Osteocyte (in vitro differentiated cells): ENCODE data around the gene RASGRP2. TPM values are rescaled to one million over a fixed set of nuclear protein-coding genes. Genes with fewer than 3 reads are reported as not detected.

Source experiments
- DNase-seq: peaks from one replicate; pipeline ENCODE4 v3.0.0; 2021; ENCODE audit warnings: mixed read lengths; ENCODE audit not compliant: unreplicated experiment; ENCODE audit errors: extremely low spot score
- H3K27ac Mint-ChIP-seq: one replicate; pipeline ENCODE4 v1.8.0; 2021; ENCODE audit warnings: mild to moderate bottlenecking, mixed read lengths; ENCODE audit not compliant: unreplicated experiment
- H3K27me3 Mint-ChIP-seq: one replicate; pipeline ENCODE4 v1.8.0; 2021; ENCODE audit warnings: mixed read lengths; ENCODE audit not compliant: unreplicated experiment
- H3K36me3 Mint-ChIP-seq: one replicate; pipeline ENCODE4 v1.8.0; 2021; ENCODE audit warnings: mixed read lengths; ENCODE audit not compliant: unreplicated experiment
- H3K4me1 Mint-ChIP-seq: one replicate; pipeline ENCODE4 v1.8.0; 2021; ENCODE audit warnings: mixed read lengths; ENCODE audit not compliant: unreplicated experiment
- H3K4me3 Mint-ChIP-seq: one replicate; pipeline ENCODE4 v1.8.0; 2021; ENCODE audit warnings: mild to moderate bottlenecking, moderate library complexity, mixed read lengths; ENCODE audit not compliant: unreplicated experiment
- H3K9me3 Mint-ChIP-seq: one replicate; pipeline ENCODE4 v1.8.0; 2021; ENCODE audit warnings: mixed read lengths; ENCODE audit not compliant: unreplicated experiment
- total RNA-seq: library from RNA; stranded (reverse); gene quantifications from 2 replicates; pipeline ENCODE4 v1.2.1, GENCODE V29; 2021
- TF ChIP-seq, protein P1 (sequence below): fragments of 200-600 bp; sonication (generic); IDR thresholded peaks from 2 replicates; pipeline ENCODE4 v1.5.0; 2021; ENCODE audit warnings: antibody characterized with exemption, mild to moderate bottlenecking, moderate library complexity

RASGRP2 gene
- total RNA-seq, 1 donor from 2014 or later = 10.3 TPM

DNA sequence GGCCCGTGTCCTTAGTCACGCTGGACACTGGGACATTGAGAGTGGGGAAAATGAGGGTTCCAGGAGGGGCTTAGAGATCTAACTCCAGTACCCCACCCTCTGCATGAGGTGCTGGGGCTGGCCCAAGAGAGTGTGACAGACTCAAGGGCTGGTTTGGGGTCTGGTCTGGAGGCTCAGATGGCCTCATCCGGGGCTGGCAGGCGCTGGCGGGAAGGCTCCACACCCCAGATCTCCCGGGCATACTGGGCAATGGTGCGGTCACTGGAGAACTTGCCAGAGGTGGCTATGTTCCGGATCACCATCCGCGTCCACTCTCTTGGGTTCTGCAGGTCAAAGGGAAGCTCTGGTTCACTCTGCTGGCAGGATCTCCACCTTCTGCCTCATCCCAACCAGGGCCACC lies 2.5 kb upstream of the RASGRP2 start:
- Mint-ChIP-seq H3K27ac (peak overlapping the region; percentile 31), H3K4me3 (no peak overlapping the region), H3K4me1 (peaks cover 43% of the 10 kb centered on the region), H3K36me3 (no peaks in the 10 kb centered on the region), H3K9me3 (no peaks in the 10 kb centered on the region), H3K27me3 (no peaks in the 10 kb centered on the region)
- TF ChIP-seq, protein P1, sequence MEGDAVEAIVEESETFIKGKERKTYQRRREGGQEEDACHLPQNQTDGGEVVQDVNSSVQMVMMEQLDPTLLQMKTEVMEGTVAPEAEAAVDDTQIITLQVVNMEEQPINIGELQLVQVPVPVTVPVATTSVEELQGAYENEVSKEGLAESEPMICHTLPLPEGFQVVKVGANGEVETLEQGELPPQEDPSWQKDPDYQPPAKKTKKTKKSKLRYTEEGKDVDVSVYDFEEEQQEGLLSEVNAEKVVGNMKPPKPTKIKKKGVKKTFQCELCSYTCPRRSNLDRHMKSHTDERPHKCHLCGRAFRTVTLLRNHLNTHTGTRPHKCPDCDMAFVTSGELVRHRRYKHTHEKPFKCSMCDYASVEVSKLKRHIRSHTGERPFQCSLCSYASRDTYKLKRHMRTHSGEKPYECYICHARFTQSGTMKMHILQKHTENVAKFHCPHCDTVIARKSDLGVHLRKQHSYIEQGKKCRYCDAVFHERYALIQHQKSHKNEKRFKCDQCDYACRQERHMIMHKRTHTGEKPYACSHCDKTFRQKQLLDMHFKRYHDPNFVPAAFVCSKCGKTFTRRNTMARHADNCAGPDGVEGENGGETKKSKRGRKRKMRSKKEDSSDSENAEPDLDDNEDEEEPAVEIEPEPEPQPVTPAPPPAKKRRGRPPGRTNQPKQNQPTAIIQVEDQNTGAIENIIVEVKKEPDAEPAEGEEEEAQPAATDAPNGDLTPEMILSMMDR = no peak
- no peak for DNase-seq

- peaks cover 43% of the 10 kb centered on the region for H3K4me1 Mint-ChIP-seq
- H3K27me3 Mint-ChIP-seq = no peaks in the 10 kb centered on the region
- no peak for DNase-seq
- no peaks in the 10 kb centered on the region for H3K9me3 Mint-ChIP-seq
- no peaks in the 10 kb centered on the region for H3K36me3 Mint-ChIP-seq
- TF ChIP-seq, protein P1 = no peak
- peak overlapping the region; percentile 79 for H3K27ac Mint-ChIP-seq
- H3K4me3 Mint-ChIP-seq = peak overlapping the region; percentile 67
These were observed 1.8 kb upstream of the RASGRP2 start for GRCh38 chr11:64745521-64746328.

DNA sequence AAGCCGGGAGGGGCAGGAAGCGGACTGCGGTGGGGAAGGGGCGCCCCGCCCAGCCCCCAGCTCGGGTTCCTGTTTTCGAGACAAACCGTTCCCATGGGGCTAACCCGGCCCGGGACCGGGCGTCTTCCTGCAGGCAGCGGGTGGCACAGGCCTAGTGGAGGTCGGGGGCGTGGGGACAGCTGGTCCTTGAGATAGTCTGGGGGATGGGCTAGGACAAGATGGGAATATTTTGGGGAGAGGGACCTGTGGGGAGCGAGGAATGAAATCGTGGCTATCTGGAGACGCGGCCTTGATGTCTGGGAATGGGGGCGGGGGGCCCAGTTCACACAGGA lies 1.2 kb upstream of the RASGRP2 start:
- DNase-seq = no peak
- TF ChIP-seq, protein P1 = no peak
- Mint-ChIP-seq H3K4me1 (peaks cover 42% of the 10 kb centered on the region), H3K27ac (peak overlapping the region; percentile 79), H3K27me3 (no peaks in the 10 kb centered on the region), H3K36me3 (no peaks in the 10 kb centered on the region), H3K4me3 (peak overlapping the region; percentile 67), H3K9me3 (no peaks in the 10 kb centered on the region)

DNA sequence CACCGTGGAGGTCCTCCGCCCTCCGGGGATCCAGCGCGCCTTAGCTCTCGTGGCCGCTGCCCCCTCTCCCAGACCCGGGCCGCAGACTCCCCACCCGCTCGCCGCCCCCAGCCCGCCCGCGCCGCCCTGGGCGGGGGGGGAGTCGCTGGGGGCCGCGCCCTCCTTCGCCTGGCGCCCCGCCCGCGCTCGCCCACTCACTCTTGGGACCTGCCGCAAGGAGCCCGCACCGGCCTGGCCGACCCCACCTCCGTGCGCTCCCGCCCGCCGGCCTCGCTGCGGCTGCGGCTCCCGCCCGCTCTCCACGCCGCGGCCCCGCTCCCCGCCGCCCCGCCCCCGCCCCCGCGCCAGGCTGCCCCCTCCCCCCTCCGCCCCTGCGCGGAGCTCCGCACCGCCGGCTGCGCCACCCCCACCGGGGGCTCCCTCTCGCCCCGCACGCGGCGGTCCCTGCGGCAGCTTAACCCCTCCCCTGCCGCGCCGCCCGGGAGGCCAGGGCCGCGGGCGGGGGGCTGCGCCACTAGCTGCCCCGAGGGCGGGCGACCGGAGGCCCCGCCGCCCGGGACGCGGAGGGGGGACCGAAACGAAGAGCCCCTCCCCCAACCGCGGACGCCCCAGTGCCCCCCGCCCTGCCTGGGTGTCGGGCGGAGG lies 724 bp upstream of the RASGRP2 start:
- DNase-seq = no peak
- peaks cover 40% of the 10 kb centered on the region for H3K4me1 Mint-ChIP-seq
- peak overlapping the region; percentile 75 for H3K4me3 Mint-ChIP-seq
- H3K36me3 Mint-ChIP-seq = no peaks in the 10 kb centered on the region
- no peaks in the 10 kb centered on the region for H3K9me3 Mint-ChIP-seq
- TF ChIP-seq, protein P1 = no peak
- no peak overlapping the region for H3K27ac Mint-ChIP-seq
- no peaks in the 10 kb centered on the region for H3K27me3 Mint-ChIP-seq

- Mint-ChIP-seq H3K27ac (no peak overlapping the region), H3K27me3 (no peaks in the 10 kb centered on the region), H3K4me1 (peaks cover 28% of the 10 kb centered on the region), H3K36me3 (no peaks in the 10 kb centered on the region), H3K9me3 (no peaks in the 10 kb centered on the region), H3K4me3 (no peak overlapping the region)
- TF ChIP-seq, protein P1 = peak; percentile 89
- peak; percentile 92 for DNase-seq
These were observed 902 bp downstream of the RASGRP2 start for GRCh38 chr11:64742889-64743590.
